NCI-H748 (cell line): ENCODE results near the gene ABCA7.
A peak's percentile ranks its signal among the peaks of the same experiment; 100 is the strongest.
"Not testable (repeated sequence)": the region's sequence is repeated elsewhere in the genome, so short reads cannot be mapped to it uniquely, and the experiment has no call there.

Experiments used
- DNase-seq: peaks from one replicate; lab custom pipeline; 2025; ENCODE audit not compliant: unreplicated experiment; lab: John Stamatoyannopoulos, UW

The ABCA7 gene

DNA sequence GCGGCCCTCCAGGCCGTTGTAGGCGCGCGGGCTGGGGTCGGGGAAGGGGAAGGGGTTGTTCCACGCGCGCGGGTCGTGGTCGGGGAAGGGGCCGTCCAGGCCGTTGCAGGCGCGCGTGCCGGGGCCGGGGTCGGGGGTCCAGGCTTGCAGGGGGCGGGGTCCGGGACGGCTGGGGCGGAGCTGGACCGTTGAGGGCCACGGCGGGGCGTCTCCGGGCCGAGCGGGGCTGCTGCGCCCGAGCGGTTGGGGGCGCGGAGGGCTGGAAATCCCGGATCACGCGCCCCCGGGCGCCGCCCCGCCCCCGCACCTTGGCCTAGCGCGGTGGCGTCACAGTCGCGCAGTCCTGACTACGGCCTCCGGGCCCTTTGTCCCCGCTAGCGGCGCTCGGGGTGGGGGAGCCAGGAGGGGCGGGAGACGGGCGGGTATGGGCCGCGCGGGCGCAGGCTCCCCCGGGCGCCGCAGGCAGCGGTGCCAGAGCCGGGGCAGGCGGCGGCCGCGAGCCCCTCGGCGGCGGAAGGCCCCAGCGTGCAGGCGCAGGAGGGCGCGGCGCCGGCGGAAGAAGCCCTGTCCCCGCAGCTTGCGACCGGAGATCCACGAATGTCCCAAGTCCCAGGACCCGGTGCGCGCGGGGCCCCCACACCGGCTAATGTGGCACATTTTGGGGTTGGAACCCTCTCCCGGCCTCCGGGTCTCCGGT is 64.6 kb downstream of the ABCA7 start:
- peak; percentile 71 for DNase-seq

GRCh38 chr19:1105008-1105872 is 65.3 kb downstream of the ABCA7 start:
- DNase-seq: peak; percentile 37

- DNase-seq: no peak
Observed at GRCh38 chr19:1105873-1106840, 66.2 kb downstream of the ABCA7 start.

DNA sequence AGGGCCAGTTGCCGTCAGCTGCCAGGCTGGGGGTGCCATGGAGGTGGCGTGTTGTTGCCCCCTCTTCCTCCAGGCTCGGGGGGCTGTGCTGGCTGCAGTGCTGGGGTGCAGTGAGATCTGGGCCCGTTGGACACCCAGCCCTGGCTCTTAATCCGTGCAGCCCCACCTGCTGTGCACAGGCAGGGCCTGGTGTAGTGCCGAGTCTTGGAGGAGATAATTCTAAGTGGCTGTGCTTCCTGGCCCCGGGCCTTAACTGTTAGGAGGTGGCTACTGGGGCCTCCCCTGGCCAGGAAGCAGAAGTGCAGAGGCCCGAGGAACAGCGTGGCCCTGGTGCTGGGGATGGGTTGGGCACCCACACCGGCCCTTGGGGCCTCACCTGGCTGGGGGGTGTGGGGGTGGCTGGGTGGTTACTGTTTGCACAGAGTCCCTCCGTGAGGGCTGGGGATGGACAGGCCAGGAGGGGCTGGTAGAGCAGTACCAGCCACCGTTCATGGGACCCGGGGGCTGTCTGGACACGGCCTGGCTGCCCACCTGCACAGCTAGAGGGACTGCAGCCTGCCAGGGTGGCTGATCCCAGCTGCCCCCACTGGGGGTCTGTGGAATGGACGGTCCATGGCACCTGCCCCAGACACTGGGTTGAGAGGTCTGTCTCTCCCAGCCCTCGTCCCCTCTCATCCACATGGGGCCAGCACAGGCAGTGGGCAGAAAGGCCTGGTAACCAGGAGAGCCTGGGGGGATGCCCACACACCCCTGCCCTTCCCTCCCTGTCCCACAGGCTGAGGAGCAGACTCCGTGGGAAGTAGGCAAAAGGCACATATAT is 67.1 kb downstream of the ABCA7 start:
- no peak for DNase-seq

GRCh38 chr19:1107661-1108261 is 67.9 kb downstream of the ABCA7 start:
- no peak for DNase-seq

DNA sequence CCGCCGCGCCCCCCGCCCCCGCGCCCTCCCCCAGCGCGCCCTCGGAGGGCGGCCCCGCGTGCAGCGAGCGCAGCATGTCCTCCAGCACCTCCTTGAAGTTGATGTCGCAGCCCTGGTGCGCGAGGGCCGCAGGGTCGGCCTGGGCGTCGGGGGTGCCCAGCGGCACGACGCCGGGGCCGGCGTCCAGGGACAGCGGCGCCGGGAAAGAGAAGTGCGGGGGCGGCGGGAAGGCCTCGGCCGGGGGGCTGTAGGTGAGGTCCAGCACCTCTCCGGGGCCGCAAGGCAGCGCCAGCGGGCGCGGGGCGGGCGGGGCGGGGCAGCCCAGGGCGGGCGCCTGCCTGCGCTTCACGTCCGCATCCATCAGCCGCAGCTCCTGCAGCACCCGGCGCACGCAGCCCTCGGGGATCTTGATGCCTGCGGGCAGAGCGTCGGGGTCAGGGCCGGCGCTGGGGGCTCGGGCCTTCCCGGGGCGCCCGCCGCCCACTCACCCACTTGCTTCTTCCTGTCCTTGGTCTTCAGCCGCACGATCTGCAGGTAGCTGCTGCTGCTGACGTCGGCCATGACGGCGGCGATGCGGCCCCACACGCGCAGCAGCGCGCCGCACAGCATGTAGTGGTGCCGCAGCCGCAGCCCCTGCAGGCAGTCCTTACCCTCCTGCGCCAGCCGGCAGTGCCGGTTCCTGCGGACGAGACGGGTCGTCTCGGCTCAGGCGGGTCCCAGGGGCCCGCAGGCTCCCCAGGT is 68.6 kb downstream of the ABCA7 start:
- DNase-seq: no peak

DNA sequence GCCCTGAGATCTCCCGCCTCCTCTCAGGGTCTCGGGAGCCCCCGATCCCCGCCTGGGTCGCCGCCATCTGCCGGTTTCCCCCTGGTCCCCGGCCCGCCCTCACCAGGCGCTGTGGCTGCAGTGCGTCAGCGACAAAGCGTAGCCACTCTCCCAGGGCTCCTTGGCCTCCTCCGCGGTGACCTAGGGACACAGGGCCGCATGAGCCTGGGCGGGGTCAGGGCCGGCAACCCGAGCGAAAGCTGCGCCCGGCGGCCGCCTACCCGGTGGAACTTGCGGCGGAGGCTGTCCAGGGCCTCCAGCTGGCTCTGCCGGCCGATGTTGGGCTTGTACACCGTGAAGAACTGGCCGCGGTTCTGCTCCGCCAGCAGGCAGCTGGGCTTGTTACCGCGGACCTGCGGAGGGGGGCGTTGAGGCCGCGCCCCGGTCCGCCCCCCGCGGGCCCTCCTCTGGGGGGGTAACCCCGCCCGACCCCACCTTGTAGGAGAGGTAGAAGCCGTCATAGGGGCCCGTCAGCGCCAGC is 69.2 kb downstream of the ABCA7 start:
- no peak for DNase-seq

DNA sequence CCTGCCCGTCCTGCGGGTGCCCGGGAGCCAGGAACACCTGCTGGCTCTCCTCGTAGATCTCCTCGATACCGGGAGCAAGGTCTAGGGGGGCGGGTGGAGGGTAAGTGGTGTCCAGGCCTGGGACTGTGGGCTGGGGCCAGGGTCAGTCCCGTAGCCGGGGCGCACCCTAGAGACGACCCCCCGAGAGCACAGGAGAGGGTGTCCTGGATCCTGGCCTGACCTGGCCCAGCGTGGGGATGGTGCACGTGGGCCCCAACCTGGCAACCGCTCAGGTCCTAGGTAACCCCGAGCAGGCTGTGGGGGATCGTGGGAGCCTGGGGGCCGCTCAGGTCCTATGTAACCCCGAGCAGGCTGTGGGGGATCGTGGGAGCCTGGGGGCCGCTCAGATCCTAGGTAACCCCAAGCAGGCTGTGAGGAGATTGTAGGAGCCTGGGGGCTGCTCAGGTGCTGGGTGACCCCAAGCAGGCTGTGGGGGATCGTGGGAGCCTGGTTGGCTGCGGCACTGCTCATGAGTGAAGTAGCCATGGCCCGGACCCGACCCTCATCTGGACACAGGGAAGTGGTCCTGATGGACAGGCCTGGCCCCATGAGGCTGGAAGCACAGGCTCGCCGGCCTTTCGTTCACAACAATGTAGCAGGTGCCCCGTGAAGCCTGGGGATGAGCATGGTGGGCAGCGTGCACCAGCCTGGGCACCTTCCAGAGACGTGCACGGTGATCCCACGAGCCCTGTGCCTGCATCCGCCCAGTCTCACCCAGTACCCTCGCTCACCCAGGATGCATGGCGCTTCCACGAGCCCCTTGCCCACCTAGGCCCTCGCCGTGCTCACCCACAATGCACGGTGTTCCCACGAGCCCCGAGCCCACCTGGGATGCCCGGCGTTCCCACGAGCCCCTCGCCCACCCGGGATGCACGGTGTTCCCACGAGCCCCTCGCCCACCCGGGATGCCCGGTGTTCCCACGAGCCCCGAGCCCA is 70.1 kb downstream of the ABCA7 start:
- DNase-seq: no peak

DNA sequence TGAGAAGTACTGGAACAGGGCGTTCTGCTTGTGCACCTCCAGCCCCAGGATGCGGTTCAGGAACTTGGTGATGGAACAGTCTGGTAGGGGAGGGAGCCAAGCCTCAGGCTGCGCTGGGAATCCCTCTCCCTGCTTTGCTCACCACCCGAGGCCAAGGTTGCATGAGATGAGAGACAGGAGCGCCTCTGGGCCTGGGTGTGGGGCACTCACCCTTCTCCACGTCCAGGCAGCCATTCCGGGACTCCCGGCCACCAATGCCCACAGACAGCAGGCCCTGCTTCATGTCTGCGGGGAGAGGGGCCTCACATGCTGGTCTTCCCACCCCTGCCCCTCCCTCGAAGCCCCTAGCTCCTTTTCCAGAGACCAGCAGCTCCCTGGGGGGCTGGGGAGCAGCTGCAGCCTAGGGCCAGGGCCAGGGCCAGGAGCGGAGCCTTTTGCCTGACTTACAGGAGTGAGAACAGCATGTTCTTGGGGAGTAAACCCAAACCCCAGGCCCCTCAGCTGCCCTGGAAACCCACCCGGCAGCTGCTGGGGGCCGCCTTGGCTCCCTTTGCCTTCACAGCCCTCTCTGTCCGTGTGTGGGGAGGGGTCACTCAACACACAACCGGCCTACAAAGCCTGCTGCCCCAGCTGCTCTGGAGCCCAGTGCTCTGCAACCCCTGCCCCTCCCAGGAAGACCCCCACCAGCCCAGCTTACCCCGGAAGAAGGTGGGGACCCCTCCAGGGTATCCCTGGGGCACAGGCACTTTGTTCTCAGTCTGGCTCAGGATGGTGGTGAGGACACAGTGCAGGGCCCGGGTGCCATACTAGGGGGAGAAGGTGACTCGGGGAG is 71.1 kb downstream of the ABCA7 start:
- no peak for DNase-seq

GRCh38 chr19:1111641-1112267 is 71.8 kb downstream of the ABCA7 start:
- DNase-seq: no peak

- DNase-seq: no peak
Observed at GRCh38 chr19:1112268-1113029, 72.5 kb downstream of the ABCA7 start.

- peak; percentile 79 for DNase-seq
Observed at GRCh38 chr19:1113030-1113985, 73.4 kb downstream of the ABCA7 start.

- no peak for DNase-seq
Observed at GRCh38 chr19:1113986-1114483, 74.1 kb downstream of the ABCA7 start.

- DNase-seq: not testable (repeated sequence)
Observed at GRCh38 chr19:1114728-1115127, 74.8 kb downstream of the ABCA7 start.
